C1 segment of cervical spinal cord (tissue), 14 donors: ENCODE measurements around the gene SLC38A4.
"Not testable (repeated sequence)": the region's sequence is repeated elsewhere in the genome, so short reads cannot be mapped to it uniquely, and the experiment has no call there.

Experiments used
- DNase-seq, 14 donors: peaks; one replicate each; lab custom pipeline; 2025; lab: John Stamatoyannopoulos, UW

The SLC38A4 gene

DNA sequence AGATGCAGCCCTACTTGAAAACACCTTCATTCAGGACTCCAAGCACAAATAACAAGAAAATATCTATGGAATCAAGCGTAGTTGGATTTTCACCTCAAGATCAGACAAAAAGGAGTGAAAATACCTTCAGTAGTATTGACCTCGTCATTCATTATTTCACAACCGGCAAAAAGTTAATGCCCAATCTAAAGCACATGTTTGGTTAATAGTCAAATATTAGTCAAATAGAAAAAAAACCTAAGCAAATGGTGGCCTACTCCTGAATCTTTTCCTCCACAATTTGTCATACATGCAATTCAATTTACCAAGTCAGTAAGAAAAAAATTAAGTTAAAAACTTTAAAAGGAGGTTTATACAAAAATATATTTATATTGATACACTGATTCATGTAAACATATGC lies 50.0 kb downstream of the SLC38A4 start:
- no peak for DNase-seq

DNA sequence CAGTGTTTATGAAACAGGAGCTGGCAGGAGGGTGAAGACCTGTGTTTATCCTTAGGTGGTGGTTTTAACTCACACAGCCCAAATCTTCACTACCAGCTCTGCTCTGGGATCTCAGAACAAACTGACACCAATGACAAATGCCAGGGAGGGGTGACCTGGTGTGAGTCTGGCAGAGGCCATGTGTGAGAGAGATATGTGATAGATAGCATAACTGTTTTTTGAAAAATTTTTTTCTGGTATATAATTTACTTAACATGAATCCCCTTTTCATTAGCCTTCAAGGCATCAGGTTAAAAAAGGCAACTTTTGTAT lies 51.5 kb downstream of the SLC38A4 start:
- DNase-seq, result no peak

DNA sequence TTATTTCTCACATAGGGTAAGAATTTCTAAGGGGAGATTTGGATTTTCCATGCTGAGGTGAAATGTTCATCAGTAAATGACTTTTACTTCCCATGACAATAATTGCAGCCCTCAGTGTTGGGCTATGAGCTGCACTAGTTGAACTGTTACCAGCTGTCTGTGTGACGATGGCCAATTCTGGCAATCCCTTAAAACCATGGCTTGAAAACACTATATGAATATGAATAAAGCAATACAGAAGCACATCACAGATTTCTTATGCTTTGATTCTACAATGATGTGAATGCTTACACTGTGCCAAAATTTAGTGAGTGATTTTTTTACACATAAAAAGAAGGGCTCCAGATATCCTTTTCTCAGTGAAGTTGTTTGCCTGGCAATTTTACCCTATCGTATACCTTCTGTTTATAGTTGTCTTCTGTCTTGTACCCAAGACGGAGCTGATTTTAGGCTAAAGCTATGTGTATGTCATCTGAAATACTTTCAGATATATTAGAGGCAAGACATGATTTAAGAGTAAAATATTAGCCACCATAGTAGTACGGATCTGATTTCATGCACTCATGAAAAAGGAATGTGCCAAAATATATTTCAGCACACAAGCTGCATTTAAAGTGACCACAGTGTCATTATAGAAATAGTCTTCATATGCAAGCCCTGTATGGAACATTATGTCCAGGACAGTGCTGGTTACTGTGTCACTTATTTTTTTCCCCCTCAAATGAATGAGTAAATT lies 52.0 kb downstream of the SLC38A4 start:
- DNase-seq, result no peak

DNA sequence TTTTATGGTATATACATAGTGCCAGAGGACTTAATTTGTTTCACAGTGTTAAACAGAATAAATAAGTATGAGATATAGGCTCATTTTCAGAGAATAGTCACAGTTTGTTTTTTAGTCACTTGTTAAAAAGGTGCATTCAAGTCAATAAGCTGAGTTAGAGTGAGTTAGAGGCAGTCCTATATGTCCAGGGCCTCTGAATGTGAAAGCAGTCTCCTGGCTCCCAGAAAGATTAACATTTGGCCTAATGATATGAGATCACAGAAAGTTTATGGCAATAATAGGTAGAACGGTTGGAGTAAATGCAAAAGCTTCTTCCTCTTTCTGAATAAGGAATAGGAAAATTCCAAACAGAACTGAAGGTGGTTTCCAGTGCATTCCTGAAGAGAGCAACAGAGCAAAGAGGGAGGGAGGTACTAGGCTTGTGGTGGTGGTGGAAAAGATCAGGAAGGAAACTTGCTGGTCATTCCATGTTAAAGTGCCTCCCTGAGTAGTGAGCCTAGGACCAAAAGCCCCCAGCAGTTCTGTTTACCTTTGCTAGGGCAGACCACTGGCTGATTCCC lies 54.4 kb downstream of the SLC38A4 start:
- DNase-seq, result no peak

DNA sequence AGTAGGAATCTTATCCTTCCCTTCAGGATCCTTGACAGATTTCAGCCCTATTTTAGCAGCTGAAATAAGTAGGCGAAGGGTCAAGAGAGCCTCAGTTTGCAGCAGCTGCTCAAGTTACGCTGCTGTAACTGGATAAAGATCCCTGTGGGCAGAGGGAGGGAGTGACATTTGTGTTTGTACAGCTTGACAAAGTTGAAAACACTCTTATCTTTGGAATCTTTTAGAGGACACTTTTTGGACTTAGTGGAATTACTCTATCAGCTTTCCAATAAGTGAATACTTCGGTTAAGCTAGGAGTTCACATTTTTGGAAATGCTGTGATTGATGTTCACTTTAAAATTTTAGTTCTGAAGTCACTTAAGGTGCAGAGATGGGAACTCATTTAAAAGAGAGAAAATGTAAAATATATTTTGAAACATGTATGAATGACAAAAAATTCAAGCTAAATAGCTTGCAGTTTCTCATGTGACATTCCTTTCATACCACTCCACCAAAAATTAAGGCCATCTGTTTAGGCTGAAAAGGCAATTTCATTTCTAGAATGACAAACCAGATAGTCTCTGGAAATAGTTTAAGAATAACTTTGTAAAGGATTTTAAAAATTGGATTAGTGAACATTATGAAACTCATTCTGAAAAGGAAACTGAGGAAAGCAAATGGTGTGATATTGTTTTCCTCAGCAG lies 55.2 kb downstream of the SLC38A4 start:
- DNase-seq, result no peak

DNA sequence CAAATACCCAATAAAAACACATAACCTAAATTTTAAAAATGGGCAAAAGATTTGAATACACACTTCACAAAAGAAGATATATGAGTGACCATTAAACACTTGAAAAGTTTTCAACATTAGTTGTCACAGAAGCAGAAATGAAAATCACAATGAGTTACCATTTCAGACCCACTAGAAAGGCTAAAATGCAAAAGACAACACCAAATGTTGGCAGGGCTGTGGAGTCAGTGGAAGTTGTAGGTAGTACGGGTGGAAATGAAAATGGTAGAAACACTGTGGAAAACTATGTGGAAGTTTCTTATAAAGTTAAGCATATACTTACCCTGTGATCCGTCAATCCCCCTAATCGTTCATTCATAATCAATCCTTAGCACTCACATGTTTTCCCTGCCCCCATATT lies 61.8 kb downstream of the SLC38A4 start:
- no peak for DNase-seq

DNA sequence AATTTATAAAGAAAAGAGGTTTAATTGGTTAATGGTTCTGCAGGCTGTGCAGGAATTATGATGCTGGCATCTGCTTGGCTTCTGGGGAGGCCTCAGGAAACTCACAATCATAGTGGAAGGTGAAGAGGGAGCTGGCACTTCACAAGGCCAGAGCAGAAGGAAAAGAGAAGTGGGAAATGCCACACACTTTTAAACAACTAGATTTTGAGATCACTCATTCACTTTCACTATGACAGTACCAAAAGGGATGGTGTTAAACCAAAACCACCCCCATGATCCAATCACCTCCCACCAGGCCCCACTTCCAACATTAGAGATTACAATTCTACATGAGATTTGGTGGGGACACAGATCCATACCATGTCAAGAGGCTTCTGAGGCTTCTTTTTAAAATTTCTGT lies 62.6 kb downstream of the SLC38A4 start:
- DNase-seq, result no peak

DNA sequence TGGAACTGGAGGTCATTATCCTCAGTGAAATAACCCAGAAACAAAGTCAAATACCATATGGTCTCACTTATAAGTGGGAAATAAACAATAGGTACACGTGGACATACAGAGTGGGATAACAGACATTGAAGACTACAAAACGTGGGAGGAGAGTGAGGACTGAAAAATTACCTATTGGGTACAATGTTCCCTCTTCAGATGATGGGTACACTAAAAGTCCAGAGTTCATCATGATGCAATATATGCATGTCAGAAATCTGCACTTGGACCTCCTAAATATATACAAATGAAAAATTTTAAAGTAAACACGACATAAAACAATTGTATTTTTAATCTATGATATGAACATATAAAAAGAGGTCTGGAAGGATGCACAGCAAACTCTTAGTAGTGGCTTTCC lies 71.2 kb downstream of the SLC38A4 start:
- no peak for DNase-seq

DNA sequence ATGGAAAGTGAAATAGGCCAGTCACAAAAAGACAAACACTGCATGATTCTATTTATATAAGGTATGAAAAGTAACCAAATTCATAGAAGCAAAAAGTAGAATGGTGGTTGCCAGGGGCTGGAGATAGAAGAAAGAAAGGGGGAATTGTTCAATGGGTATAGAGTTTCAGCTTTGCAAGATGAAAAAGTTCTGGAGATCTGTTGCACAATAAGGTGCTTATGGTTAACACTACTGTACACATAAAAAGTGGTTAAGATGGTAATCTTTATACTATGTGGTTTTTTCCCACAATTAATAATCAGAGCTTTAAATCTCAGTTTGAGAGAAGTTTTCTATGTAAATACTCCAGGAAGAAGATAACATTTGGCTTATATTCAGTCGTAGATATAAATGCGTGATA lies 73.4 kb downstream of the SLC38A4 start:
- no peak for DNase-seq

DNA sequence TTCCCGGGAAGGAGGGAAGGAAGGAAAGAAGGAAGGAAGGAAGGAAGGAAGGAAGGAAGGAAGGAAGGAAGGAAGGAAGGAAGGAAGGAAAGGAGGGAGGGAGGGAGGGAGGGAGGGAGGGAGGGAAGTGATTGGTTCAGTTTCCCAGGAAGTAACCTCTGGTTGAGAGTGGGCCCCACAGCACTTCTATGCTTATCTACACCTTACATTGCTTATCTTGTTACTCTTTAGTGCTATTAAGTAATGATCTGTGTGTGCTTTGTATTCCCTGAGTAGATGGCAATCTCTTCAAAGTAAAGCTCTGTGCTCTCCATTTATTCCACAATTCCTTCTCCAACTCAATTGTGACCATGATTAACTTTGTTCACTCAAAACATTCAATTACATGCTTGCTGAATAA lies 74.6 kb downstream of the SLC38A4 start:
- no peak for DNase-seq

DNA sequence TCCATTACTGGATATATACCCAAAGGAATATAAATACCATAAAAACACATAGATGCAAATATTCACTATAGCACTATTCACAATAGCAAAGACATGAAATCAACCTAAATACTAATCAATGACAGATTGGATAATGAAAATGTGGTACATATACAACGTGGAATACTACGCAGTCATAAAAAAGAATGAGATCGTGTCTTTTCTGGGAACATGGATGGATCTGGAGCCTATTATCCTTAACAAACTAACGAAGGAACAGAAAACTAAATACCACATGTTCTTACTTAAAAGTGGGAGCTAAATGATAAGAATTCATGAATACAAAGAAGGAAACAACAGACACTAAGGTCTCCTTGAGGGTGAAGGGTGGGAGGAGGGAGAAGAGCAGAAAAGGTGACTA lies 76.5 kb downstream of the SLC38A4 start:
- DNase-seq, result no peak

DNA sequence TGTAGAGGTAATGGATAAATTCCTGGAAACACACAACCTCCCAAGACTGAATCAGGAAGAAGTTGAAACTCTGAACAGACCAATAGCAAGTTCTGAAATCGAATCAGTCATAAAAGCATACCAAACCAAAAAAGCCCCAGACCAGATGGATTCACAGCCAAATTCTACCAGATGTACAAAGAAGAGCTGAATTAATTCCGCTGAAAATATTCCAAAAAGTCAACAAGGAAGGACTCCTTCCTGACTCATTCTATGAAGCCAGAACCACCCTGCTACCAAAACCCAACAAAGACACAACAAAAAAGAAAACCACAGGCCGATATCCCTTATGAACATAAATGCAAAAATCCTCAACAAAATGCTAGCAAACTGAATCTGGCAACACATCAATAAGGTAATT lies 81.5 kb downstream of the SLC38A4 start:
- DNase-seq, result no peak

DNA sequence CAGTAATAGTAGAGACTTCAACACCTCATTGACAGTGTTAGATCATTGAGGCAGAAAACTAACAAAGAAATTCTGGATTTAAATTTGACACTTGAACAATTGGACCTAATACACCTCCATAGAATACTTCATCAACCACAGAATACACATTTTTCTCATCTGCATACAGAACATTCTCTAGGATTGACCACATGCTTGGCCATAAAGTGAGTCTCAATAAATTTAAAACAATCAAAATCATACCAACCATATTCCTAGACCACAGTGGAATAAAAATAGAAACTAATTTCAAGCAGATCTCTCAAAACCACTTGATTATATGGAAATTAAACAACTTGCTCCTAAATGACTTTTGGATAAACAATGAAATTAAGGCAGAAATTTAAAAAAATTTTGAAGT lies 82.3 kb downstream of the SLC38A4 start:
- DNase-seq, result no peak

DNA sequence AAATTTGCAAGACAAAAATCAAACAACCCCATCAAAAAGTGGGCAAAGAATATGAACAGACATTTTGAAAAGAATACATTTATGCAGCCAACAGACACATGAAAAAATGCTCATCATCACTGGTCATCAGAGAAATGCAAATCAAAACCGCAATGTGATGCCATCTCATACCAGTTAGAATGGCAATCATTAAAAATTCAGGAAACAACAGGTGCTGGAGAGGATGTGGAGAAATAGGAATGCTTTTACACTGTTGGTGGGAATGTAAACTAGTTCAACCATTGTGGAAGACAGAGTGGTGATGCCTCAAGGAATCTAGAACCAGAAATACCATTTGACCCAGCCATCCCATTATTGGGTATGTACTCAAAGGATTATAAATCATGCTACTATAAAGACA lies 83.5 kb downstream of the SLC38A4 start:
- DNase-seq, result not testable (repeated sequence)

DNA sequence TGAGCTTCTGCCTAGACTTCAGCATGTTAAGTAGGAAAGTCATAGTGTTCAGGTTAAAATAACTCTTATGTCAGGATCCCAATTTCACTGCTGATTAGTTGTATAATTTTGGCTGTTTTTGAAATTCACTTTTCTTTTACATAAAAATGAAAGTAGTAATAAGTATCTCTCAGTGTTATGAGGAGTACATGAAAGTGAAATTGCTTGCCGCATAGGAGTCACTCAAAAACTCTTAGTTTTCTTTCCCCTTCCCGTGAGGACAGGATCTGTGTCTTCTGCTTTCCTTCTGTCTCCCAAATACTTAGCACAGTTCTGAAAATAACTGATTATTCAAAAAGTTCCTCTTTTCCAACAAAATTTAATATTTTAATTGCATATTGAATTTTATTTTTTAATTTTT lies 100.5 kb downstream of the SLC38A4 start:
- DNase-seq, result no peak

DNA sequence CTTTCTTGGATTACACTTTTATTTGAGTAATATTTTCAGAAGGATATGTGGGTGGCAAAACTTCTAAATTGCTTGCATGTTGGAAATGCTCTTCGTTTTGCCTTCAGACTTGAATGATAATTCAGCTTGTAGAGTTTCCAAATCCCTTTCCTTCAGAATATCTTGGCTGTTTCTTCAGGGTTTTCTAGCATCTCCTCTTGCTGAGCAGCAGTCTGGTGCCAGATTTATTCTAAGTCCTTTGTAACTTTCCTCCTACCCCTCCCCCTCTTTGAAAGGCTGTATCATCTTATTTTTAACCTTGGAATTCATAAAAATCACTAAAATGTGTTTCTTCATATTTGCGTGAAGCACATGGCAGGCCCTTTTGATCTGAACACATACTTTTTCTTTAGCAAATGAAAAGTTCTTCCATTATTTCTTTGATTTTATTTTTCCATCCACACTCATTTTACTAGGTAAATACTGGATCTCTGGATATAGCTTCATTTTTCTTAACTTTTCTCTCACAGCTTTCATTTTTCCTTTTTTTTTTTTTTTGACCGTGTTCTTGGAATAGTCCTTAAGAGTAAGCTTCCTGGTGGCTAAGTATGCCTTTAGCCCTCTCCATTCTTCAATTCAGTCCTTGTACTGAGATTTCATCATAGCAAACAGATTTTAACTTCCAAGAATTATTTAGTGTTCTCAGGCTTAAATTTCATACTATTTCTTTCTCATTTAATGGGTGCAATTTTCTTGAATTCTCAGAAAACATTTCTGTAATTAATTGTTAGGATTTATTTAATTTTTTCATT lies 102.0 kb downstream of the SLC38A4 start:
- DNase-seq, result no peak

DNA sequence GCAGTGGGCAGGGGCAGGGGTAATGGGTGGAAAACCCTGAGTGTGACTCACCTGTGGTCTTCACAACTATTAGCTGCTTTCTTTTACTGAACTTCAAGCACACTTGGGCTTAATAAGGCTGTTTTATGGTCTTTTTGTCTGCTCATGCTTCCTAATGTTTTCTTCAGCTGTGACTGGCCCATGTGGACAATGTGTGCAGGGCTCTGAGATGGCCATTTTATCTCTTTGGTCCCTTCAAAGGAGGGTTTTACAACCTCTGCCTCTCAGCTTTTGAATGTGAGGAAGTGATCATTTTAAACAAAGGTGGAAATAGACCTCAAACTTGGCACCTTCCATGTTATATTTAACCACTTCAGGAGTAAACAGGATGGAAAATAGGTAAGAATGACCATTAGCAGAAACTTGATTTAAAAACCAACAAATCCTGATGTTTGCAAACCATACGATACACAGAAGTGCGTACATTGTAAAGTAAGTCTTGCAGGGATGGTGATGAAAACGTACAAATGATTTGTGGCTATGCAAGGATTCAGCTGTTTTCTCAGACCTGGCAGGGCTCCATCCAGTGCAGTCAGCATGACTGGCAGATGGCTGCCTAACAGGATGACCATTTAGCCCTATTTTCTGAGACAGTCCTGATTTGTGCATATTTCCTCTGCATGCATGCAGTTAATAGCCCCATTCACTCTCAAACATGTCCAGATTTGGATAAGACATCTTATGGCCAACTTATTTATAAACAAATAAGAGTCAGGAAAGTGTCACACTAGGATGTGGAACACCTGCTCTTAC lies 103.2 kb downstream of the SLC38A4 start:
- DNase-seq, result peak in 1 of 14 donors; percentile 2

DNA sequence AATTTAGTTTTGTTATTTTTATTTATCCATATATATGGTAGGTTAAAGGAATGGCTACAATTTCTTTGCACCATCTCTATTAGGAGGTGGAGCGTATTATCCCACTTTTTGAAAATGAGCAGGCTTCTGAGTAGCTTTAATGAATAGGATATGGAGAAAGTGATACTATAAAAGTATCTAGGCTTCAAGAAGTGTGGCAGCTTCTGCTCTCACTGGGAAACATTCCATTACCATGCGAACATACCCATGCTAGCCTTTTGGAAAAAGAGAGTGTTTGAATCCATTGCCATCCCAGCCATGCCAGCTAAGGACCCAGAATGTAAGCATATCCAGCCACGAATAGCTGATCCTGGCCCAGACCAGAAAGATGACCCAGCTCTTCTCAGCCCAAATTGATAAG lies 107.3 kb downstream of the SLC38A4 start:
- no peak for DNase-seq

DNA sequence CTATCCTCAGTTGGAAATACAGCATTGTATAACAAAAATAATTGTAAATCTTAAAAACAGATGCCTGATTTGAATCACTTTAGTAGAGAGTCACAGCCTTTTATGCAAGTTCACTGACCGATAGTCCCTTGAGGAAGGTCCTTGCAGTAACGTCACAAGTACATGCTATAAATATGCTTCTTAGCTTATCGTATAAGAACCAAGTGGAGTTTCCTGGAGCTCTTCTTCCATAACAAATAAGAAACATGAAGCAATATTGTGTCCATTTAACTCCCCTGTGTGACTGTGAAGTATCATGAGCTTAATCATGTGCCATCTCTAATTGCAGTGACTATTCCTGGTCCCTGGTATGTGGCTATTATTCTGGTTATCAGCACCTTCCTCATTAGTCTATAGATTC lies 107.9 kb downstream of the SLC38A4 start:
- no peak for DNase-seq

DNA sequence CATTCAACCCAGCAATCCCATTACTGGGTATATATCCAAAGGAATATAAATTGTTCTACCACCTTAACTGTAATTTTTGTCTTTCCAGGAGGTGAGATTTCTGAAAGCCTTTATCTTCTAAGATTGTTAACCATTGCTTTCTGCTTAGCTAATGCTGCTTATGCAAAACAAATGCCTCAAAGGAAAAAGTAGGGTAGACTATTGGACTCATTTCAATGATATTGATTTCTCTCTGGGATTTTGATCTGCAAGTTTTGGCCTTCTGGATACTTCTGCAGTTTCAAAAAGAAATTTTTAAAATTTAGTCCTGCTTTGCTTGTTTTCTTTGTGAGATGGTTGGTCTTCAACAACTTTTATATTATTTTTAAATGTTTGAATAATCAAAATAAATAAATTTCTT lies 108.6 kb downstream of the SLC38A4 start:
- no peak for DNase-seq
